Measurements from ENCODE around the gene ADD1. TPM values are rescaled to one million over a fixed set of nuclear protein-coding genes. Genes with fewer than 3 reads are reported as not detected.

The ADD1 gene
- polyA plus RNA-seq, 3 donors = 76.1 to 122 (median 103) TPM

- intact Hi-C loops (cut with micrococcal nuclease) = no loop called here
- peaks cover 100% of the 10 kb centered on the region for H3K79me2 ChIP-seq (ENCODE audit: insufficient read depth, low read length)
- no peak for TF ChIP-seq CTCF (IDR thresholded peaks at IDR 0.05)
Measured at GRCh38 chr4:2866160-2866861, 22.7 kb downstream of the ADD1 start.

GRCh38 chr4:2866891-2867290 is 23.2 kb downstream of the ADD1 start:
- DNase-seq = no peak
- H3K9ac ChIP-seq (ENCODE audit: insufficient read depth, low read length, poor library complexity, severe bottlenecking) = no peak overlapping the region
- no peak for TF ChIP-seq CTCF (IDR thresholded peaks at IDR 0.05)
- H3K4me3 ChIP-seq (replicated peaks in 1 of 3; ENCODE audit: low read depth in 2 of 3, low read length in 3 of 3) = no peak overlapping the region
- Mint-ChIP-seq H3K27ac (peak overlapping the region in 2 of 7 donors; percentile 27 to 47), H3K27me3 (ENCODE audit: low read depth in 3 of 3) (no peaks in the 10 kb centered on the region), H3K9me3 (no peaks in the 10 kb centered on the region), H3K4me3 (no peak overlapping the region), H3K4me1 (peaks cover 53% of the 10 kb centered on the region), H3K36me3 (peaks cover 17 to 40% of the 10 kb centered on the region in 2 donors)
- H3K27me3 ChIP-seq (ENCODE audit: control insufficient read depth in 2 of 2, insufficient read depth in 2 of 2, low read length in 2 of 2) = no peaks in the 10 kb centered on the region
- H2AFZ ChIP-seq (ENCODE audit: insufficient read depth, low read depth, low read length, poor library complexity, severe bottlenecking) = no peak overlapping the region
- no peak overlapping the region for H3K4me2 ChIP-seq (replicated peaks; ENCODE audit: extremely low read depth, low read length, poor library complexity, severe bottlenecking)
- peaks cover 100% of the 10 kb centered on the region for H3K79me2 ChIP-seq (ENCODE audit: insufficient read depth, low read length)
- H3K36me3 ChIP-seq (replicated peaks in 1 of 2; ENCODE audit: control insufficient read depth in 1 of 2, insufficient read depth in 2 of 2, low read length in 2 of 2) = peaks cover 0 to 14% of the 10 kb centered on the region in 2 donors
- H3K27ac ChIP-seq (ENCODE audit: low read depth in 1 of 2, low read length in 2 of 2) = no peak overlapping the region
- H4K20me1 ChIP-seq (ENCODE audit: insufficient read depth, low read length) = peaks cover 99% of the 10 kb centered on the region
- WGBS (ENCODE audit: insufficient coverage) = 87% methylated on average over 3 of the region's 5 CpGs
- intact Hi-C loops (cut with micrococcal nuclease) = no loop called here
- H3K9me3 ChIP-seq (replicated peaks in 1 of 2; ENCODE audit: control insufficient read depth in 1 of 2, insufficient read depth in 1 of 2, low read length in 2 of 2) = no peaks in the 10 kb centered on the region
- H3K4me1 ChIP-seq (ENCODE audit: control insufficient read depth in 1 of 2, insufficient read depth in 2 of 2, low read length in 2 of 2) = peaks cover 22 to 23% of the 10 kb centered on the region in 2 donors

More at GRCh38 chr4:2866160-2866861, 22.7 kb downstream of the ADD1 start:
- Mint-ChIP-seq H3K27ac (peak overlapping the region in 1 of 7 donors; percentile 47), H3K27me3 (ENCODE audit: low read depth in 3 of 3) (no peaks in the 10 kb centered on the region), H3K9me3 (no peaks in the 10 kb centered on the region), H3K36me3 (peaks cover 17 to 40% of the 10 kb centered on the region in 2 donors), H3K4me3 (no peak overlapping the region), H3K4me1 (peaks cover 53% of the 10 kb centered on the region)
- H3K9ac ChIP-seq (ENCODE audit: insufficient read depth, low read length, poor library complexity, severe bottlenecking) = no peak overlapping the region
- peaks cover 22 to 23% of the 10 kb centered on the region in 2 donors for H3K4me1 ChIP-seq (ENCODE audit: control insufficient read depth in 1 of 2, insufficient read depth in 2 of 2, low read length in 2 of 2)
- peaks cover 0 to 14% of the 10 kb centered on the region in 2 donors for H3K36me3 ChIP-seq (replicated peaks in 1 of 2; ENCODE audit: control insufficient read depth in 1 of 2, insufficient read depth in 2 of 2, low read length in 2 of 2)
- H3K9me3 ChIP-seq (replicated peaks in 1 of 2; ENCODE audit: control insufficient read depth in 1 of 2, insufficient read depth in 1 of 2, low read length in 2 of 2) = no peaks in the 10 kb centered on the region
- no peak overlapping the region for H3K4me3 ChIP-seq (replicated peaks in 1 of 3; ENCODE audit: low read depth in 2 of 3, low read length in 3 of 3)
- no peak overlapping the region for H3K4me2 ChIP-seq (replicated peaks; ENCODE audit: extremely low read depth, low read length, poor library complexity, severe bottlenecking)
- no peak overlapping the region for H2AFZ ChIP-seq (ENCODE audit: insufficient read depth, low read depth, low read length, poor library complexity, severe bottlenecking)
- DNase-seq = no peak
- no peak overlapping the region for H3K27ac ChIP-seq (ENCODE audit: low read depth in 1 of 2, low read length in 2 of 2)
- no peaks in the 10 kb centered on the region for H3K27me3 ChIP-seq (ENCODE audit: control insufficient read depth in 2 of 2, insufficient read depth in 2 of 2, low read length in 2 of 2)
- WGBS (ENCODE audit: insufficient coverage) = no CpG with 5 or more reads among the region's 10 CpGs
- peaks cover 99% of the 10 kb centered on the region for H4K20me1 ChIP-seq (ENCODE audit: insufficient read depth, low read length)
